ENCODE data around the gene VWA5B1.

VWA5B1 gene, protein sequence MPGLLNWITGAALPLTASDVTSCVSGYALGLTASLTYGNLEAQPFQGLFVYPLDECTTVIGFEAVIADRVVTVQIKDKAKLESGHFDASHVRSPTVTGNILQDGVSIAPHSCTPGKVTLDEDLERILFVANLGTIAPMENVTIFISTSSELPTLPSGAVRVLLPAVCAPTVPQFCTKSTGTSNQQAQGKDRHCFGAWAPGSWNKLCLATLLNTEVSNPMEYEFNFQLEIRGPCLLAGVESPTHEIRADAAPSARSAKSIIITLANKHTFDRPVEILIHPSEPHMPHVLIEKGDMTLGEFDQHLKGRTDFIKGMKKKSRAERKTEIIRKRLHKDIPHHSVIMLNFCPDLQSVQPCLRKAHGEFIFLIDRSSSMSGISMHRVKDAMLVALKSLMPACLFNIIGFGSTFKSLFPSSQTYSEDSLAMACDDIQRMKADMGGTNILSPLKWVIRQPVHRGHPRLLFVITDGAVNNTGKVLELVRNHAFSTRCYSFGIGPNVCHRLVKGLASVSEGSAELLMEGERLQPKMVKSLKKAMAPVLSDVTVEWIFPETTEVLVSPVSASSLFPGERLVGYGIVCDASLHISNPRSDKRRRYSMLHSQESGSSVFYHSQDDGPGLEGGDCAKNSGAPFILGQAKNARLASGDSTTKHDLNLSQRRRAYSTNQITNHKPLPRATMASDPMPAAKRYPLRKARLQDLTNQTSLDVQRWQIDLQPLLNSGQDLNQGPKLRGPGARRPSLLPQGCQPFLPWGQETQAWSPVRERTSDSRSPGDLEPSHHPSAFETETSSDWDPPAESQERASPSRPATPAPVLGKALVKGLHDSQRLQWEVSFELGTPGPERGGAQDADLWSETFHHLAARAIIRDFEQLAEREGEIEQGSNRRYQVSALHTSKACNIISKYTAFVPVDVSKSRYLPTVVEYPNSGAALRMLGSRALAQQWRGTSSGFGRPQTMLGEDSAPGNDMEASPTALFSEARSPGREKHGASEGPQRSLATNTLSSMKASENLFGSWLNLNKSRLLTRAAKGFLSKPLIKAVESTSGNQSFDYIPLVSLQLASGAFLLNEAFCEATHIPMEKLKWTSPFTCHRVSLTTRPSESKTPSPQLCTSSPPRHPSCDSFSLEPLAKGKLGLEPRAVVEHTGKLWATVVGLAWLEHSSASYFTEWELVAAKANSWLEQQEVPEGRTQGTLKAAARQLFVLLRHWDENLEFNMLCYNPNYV

DNA sequence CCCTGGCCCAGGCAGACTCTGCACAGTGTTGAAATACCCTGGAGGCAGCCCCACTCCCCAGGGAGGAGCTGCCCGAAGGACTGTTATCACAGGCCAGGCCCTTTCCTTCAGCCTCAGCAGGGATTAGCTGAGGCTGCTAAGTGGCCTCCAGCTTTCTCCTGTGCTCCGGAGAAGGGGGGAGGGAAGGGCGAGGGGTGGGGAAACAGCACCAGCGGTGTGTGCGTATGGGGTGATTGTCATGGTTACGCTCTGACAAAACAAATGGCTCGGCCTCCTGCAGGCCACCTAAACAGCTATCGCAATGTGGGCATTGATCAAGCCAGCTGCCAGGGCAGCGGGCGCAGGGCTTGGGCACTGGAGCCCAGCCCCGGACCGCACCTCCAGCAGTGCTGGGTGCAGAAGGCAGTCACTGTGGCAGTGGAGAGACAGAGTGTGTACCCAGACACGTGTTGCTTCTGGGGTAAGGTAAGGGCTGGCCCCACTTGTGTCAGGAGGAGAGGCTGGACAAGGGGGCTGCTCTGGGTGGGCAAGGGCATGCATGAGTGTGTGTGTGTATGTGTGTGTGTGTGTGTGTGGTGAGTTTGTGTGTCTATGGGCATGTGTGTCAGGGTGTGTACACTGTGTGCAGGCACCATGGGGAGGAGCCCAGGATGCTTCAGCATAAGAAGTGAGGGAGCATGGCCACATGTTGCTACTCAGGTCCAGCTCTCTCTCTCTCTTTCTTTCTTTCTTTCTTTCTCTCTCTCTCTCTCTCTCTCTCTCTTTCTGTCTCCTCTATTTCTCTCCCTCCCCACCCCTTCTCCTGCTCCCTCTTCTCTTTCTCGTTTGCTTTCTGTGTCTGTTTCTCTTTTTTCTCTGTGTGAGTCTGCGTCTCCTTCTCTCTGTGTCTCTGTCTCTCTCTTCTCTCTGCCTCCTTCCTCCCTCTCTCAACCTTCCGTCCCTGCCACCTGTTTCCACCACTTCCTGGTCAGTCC lies at the start of gene VWA5B1:
Gene VWA5B1 (plus strand): TSS at position 252 of the 974 bp plus-strand sequence. CDS start 19,727 bp downstream, outside the sequence.
- H3K4me3 ChIP-seq (ENCODE audit: low read length), result peak within 1 kb of the TSS; percentile 37; the same call in 1 of the 2 replicates
- DNase-seq (ENCODE audit: low read depth, low spot score), result peak; percentile 55
- no peaks in the 10 kb centered on the region for H3K9me3 ChIP-seq (ENCODE audit: control insufficient read depth, insufficient read depth, low read length)
- H3K36me3 ChIP-seq (ENCODE audit: control insufficient read depth, insufficient read depth, low read length), result no peaks in the 10 kb centered on the region
- H3K27ac ChIP-seq (ENCODE audit: low read length), result no peak within 1 kb of the TSS
- peaks cover 3% of the 10 kb centered on the region for H3K4me1 ChIP-seq (ENCODE audit: control insufficient read depth, insufficient read depth, low read length)
- 0 out of 2 replicates have a peak, but pooled peaks cover 1% of the 10 kb centered on the region for H3K27me3 ChIP-seq (ENCODE audit: control insufficient read depth, insufficient read depth, low read length)
- no CpG with 5 or more reads among the region's 16 CpGs for WGBS (ENCODE audit: insufficient coverage, insufficient read length)

DNA sequence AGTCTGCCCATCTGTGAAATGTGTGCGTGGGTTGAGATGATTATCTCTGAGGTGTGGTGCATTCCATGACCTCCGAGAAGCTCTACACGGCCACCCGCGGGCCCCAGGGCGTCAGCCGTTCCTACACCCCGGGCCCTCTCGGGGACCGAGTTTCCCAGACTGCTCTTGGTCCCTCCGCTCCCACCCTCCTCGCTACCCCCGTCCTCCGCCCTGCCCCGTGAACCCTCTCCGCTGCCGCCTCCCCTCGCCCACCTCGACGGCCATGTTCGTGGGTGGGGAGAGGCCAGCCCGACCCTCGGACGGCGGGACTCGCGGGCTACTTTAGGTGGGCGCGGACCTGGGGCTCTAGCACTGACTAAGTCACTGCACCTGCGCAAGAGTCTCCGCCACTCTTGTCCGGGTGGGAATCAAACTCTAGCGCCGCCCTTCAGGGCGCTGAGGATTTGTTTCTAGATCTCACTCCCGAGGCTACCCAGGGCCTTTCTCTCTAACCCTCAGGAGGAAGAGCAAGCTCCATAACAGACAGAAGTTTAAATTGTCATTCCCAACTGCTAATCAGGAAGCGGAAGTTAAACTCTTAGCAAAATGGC lies 47.7 kb upstream of the VWA5B1 start:
- no peak for DNase-seq (ENCODE audit: low read depth, low spot score)
- WGBS (ENCODE audit: insufficient coverage, insufficient read length), result no CpG with 5 or more reads among the region's 37 CpGs
- Histone ChIP-seq H3K4me1 (ENCODE audit: control insufficient read depth, insufficient read depth, low read length) (no peaks in the 10 kb centered on the region), H3K4me3 (ENCODE audit: low read length) (no peak overlapping the region), H3K27me3 (ENCODE audit: control insufficient read depth, insufficient read depth, low read length) (no peaks in the 10 kb centered on the region), H3K9me3 (ENCODE audit: control insufficient read depth, insufficient read depth, low read length) (no peaks in the 10 kb centered on the region), H3K27ac (ENCODE audit: low read length) (no peak overlapping the region), H3K36me3 (ENCODE audit: control insufficient read depth, insufficient read depth, low read length) (no peaks in the 10 kb centered on the region)

DNA sequence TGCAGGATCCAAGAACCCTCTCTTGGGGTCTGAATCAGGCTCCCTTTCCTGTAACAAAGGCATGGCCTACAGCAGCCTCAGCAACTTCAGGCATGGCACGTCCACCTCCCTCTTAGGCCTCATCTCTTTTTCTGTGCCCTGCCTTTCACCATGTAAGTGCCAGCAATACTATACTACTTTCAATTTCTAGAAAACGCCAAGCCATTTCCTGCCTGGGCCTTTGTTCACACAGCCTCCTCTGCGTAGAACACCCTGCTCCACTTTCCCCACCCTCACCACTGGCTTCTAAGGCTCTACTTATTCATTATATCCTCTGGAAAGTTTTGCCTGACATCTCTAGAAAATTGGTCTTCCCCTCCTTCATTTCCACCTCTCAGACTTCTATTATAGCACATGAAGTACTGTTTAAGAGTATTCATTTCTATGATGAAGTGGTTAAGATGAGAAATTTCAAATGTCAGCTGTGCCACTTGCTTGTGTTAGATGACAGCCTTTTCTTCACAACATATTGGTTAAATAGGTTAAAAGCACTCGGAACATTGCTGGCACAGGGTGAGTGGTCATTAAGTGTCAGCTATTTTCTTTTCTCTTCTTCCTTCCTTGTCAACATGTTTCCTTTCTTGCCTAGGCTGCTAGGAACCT lies 41.6 kb upstream of the VWA5B1 start:
- H3K9me3 ChIP-seq (ENCODE audit: control insufficient read depth, insufficient read depth, low read length), result no peaks in the 10 kb centered on the region
- WGBS (ENCODE audit: insufficient coverage, insufficient read length), result no CpG with 5 or more reads among the region's 4 CpGs
- H3K27me3 ChIP-seq (ENCODE audit: control insufficient read depth, insufficient read depth, low read length), result no peaks in the 10 kb centered on the region
- H3K36me3 ChIP-seq (ENCODE audit: control insufficient read depth, insufficient read depth, low read length), result no peaks in the 10 kb centered on the region
- no peak overlapping the region for H3K4me3 ChIP-seq (ENCODE audit: low read length)
- no peak overlapping the region for H3K27ac ChIP-seq (ENCODE audit: low read length)
- H3K4me1 ChIP-seq (ENCODE audit: control insufficient read depth, insufficient read depth, low read length), result no peaks in the 10 kb centered on the region; the same call in 1 of the 2 replicates
- DNase-seq (ENCODE audit: low read depth, low spot score), result no peak

DNA sequence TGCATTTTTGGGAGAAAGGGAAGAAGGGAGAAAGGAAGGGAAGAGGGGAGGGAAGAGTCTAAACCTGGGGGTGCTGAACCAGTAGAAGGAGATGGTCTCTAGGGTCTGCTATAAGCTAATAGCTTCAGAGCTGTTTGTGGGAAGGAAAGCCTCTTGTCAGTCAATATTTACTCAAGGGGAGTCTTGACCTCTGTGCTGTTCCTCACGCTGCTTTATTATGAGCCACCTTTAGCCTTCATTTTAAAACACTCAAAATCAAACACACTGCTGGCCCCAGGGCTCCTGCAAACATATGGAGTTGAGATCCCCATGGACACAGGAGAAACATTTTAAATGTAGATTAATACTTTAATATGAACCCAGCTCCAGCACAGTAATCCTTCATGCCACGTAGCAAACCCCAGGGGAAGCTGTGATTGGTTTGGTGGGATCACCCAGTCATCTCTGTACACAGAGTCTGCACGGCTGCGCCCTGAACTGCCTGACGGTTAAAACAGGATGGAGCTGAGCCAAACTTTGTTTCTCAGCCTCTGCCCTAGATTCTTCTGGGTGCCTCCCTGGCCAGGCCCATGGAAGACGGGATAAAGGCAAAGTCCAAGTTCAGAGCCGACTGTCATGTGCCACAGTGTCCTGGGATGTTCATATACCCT lies 40.2 kb upstream of the VWA5B1 start:
- H3K27me3 ChIP-seq (ENCODE audit: control insufficient read depth, insufficient read depth, low read length), result no peaks in the 10 kb centered on the region
- no CpG with 5 or more reads among the region's 7 CpGs for WGBS (ENCODE audit: insufficient coverage, insufficient read length)
- H3K4me1 ChIP-seq (ENCODE audit: control insufficient read depth, insufficient read depth, low read length), result no peaks in the 10 kb centered on the region; the same call in 1 of the 2 replicates
- H3K9me3 ChIP-seq (ENCODE audit: control insufficient read depth, insufficient read depth, low read length), result no peaks in the 10 kb centered on the region
- no peaks in the 10 kb centered on the region for H3K36me3 ChIP-seq (ENCODE audit: control insufficient read depth, insufficient read depth, low read length)
- H3K27ac ChIP-seq (ENCODE audit: low read length), result no peak overlapping the region
- DNase-seq (ENCODE audit: low read depth, low spot score), result no peak
- H3K4me3 ChIP-seq (ENCODE audit: low read length), result no peak overlapping the region

DNA sequence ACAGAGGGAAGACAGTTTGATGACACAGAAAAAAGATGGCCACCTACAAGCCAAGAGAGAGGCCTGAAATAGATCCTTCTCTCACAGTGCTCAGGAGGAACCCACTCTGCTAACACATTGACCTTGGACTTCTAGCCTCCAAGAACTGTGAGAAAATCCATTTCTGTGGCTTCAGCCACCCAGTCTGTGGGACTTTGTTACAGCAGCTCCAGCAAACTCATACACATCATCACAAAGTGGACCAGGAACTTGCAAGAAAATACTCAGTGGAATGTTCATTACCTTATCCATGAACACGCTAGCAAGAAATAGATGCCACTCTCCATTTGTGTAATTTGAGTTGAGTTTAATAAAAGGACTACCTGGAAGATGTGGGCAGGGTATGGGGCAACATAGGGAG lies 38.1 kb upstream of the VWA5B1 start:
- Histone ChIP-seq H3K36me3 (ENCODE audit: control insufficient read depth, insufficient read depth, low read length) (no peaks in the 10 kb centered on the region), H3K4me1 (ENCODE audit: control insufficient read depth, insufficient read depth, low read length) (no peaks in the 10 kb centered on the region; the same call in 1 of the 2 replicates), H3K4me3 (ENCODE audit: low read length) (no peak overlapping the region), H3K9me3 (ENCODE audit: control insufficient read depth, insufficient read depth, low read length) (no peaks in the 10 kb centered on the region), H3K27me3 (ENCODE audit: control insufficient read depth, insufficient read depth, low read length) (no peaks in the 10 kb centered on the region), H3K27ac (ENCODE audit: low read length) (no peak overlapping the region)
- DNase-seq (ENCODE audit: low read depth, low spot score), result no peak
- no CpG with 5 or more reads among the region's 1 CpG for WGBS (ENCODE audit: insufficient coverage, insufficient read length)

DNA sequence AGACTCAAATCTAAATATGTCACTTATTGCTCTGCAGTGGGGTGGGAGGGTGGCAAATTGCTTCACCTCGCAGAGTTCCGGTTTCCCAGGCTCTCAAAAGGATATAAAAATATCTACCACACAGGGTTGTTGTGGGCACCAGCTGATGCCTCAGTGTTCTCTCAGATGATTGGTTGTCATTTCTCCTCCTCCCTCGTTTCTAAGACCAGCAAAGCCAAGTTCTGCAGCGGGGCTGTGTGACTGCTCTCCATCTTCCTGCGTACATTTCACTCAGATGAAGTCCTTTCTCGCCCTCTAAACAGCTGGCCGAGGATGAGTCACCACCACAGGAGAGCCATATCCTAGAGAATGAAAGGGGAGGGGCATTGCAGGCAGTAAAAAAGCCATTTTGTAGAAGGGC lies 35.0 kb upstream of the VWA5B1 start:
- no peaks in the 10 kb centered on the region for H3K36me3 ChIP-seq (ENCODE audit: control insufficient read depth, insufficient read depth, low read length)
- no peaks in the 10 kb centered on the region for H3K9me3 ChIP-seq (ENCODE audit: control insufficient read depth, insufficient read depth, low read length)
- no peaks in the 10 kb centered on the region for H3K27me3 ChIP-seq (ENCODE audit: control insufficient read depth, insufficient read depth, low read length)
- no peak overlapping the region for H3K27ac ChIP-seq (ENCODE audit: low read length)
- no peak overlapping the region for H3K4me3 ChIP-seq (ENCODE audit: low read length)
- WGBS (ENCODE audit: insufficient coverage, insufficient read length), result no CpG with 5 or more reads among the region's 7 CpGs
- no peak for DNase-seq (ENCODE audit: low read depth, low spot score)
- H3K4me1 ChIP-seq (ENCODE audit: control insufficient read depth, insufficient read depth, low read length), result no peaks in the 10 kb centered on the region; the same call in 1 of the 2 replicates

DNA sequence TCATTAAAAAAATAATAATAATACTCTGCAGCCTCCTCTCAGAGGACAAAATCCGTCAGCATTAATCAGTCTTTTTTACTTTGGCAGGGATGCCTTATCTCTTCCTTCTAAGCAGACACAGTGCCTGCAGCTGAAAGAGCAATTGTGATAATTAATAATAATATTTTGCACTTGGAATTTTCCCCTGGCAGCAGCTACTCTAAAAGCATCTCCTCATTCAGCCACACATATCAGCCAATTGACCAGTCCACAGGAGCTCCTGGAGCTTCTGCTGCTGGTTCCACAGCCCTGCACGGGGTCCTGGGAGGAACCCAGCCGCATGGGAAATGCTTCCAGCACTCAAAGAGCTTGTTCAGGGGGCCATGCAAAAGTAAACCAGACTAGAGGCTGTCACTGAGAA lies 31.0 kb upstream of the VWA5B1 start:
- H3K36me3 ChIP-seq (ENCODE audit: control insufficient read depth, insufficient read depth, low read length), result no peaks in the 10 kb centered on the region
- no peaks in the 10 kb centered on the region for H3K27me3 ChIP-seq (ENCODE audit: control insufficient read depth, insufficient read depth, low read length)
- WGBS (ENCODE audit: insufficient coverage, insufficient read length), result no CpG with 5 or more reads among the region's 3 CpGs
- no peak overlapping the region for H3K27ac ChIP-seq (ENCODE audit: low read length)
- H3K9me3 ChIP-seq (ENCODE audit: control insufficient read depth, insufficient read depth, low read length), result no peaks in the 10 kb centered on the region
- DNase-seq (ENCODE audit: low read depth, low spot score), result no peak
- no peak overlapping the region for H3K4me3 ChIP-seq (ENCODE audit: low read length)
- no peaks in the 10 kb centered on the region for H3K4me1 ChIP-seq (ENCODE audit: control insufficient read depth, insufficient read depth, low read length)

DNA sequence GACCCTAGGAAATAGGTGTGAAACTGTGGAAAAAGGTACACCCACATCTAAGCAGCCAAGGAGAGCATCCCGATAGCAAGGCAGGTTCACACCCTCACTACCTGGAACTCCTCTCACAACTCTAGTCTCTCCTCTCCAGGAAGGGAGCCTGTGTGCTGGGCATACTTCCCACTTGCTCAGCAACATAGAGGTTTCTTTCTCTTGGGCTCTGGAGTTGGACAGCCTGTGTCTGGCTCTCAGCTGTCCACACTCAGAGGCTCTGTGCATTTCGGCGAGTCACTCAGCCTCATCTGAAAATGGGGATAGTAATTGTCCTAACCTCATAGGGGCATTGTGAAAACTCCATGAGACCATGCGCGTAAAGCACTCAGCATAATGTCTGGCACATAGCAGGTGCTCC lies 29.6 kb upstream of the VWA5B1 start:
- no peaks in the 10 kb centered on the region for H3K36me3 ChIP-seq (ENCODE audit: control insufficient read depth, insufficient read depth, low read length)
- H3K9me3 ChIP-seq (ENCODE audit: control insufficient read depth, insufficient read depth, low read length), result no peaks in the 10 kb centered on the region
- H3K4me3 ChIP-seq (ENCODE audit: low read length), result no peak overlapping the region
- H3K27me3 ChIP-seq (ENCODE audit: control insufficient read depth, insufficient read depth, low read length), result no peaks in the 10 kb centered on the region
- DNase-seq (ENCODE audit: low read depth, low spot score), result no peak
- H3K27ac ChIP-seq (ENCODE audit: low read length), result no peak overlapping the region
- no peaks in the 10 kb centered on the region for H3K4me1 ChIP-seq (ENCODE audit: control insufficient read depth, insufficient read depth, low read length)
- no CpG with 5 or more reads among the region's 5 CpGs for WGBS (ENCODE audit: insufficient coverage, insufficient read length)
